Cardiac muscle cell (in vitro differentiated cells and primary cell): Measurements from ENCODE around the gene LYRM7. TPM values are rescaled to one million over a fixed set of nuclear protein-coding genes. Genes with fewer than 3 reads are reported as not detected.
"Not testable (repeated sequence)": the region's sequence is repeated elsewhere in the genome, so short reads cannot be mapped to it uniquely, and the experiment has no call there.

Experiments used
- DNase-seq, 2 donors: peaks; one replicate each; pipeline versions ENCODE4 v3.0.0 to v3.0.0-alpha.2; 2010 to 2017; ENCODE audit warnings: low read depth in 1 of 2, low spot score in 1 of 2
- H3K27ac ChIP-seq: fragments of 200-600 bp; sonication (generic); 2 replicates; pipeline ENCODE4 v1.5.1; 2016
- H3K27me3 ChIP-seq: fragments of 200-600 bp; sonication (generic); 2 replicates; pipeline ENCODE4 v1.6.0; 2016; ENCODE audit warnings: control low read depth
- H3K36me3 ChIP-seq: fragments of 200-600 bp; sonication (generic); 2 replicates; pipeline ENCODE4 v1.5.1; 2016; ENCODE audit warnings: control low read depth
- H3K4me1 ChIP-seq: fragments of 200-600 bp; sonication (generic); 2 replicates; pipeline ENCODE4 v1.8.1; 2017; ENCODE audit warnings: low read depth, mild to moderate bottlenecking, mixed run types
- H3K4me3 ChIP-seq: fragments of 200-600 bp; sonication (generic); 2 replicates; pipeline ENCODE4 v1.5.1; 2016; ENCODE audit warnings: mild to moderate bottlenecking
- H3K9me3 ChIP-seq: fragments of 200-600 bp; sonication (generic); 2 replicates; pipeline ENCODE4 v1.5.1; 2017; ENCODE audit warnings: low read depth, mild to moderate bottlenecking, control low read depth
- CTCF ChIP-seq: IDR thresholded peaks from 2 replicates; pipeline ENCODE4 v1.5.1; 2012; ENCODE audit warnings: low read depth, mild to moderate bottlenecking, low read length
- polyA plus RNA-seq: library from polyadenylated mRNA; unstranded; fragments of >200 nt; fragmentation: Nextera tagmentation; extraction: Ambion mirVana; gene quantifications from 2 replicates; pipeline ENCODE4 v1.2.1, GENCODE V29; 2016
- total RNA-seq: library from RNA; depleted of rRNA; stranded (reverse); fragments of >200 nt; gene quantifications from 2 replicates; pipeline ENCODE4 v1.2.3, GENCODE V29; 2016

LYRM7 gene
- total and polyA plus RNA-seq, 2 experiments from 2014 or later: 7.1 to 25.5 TPM

- Histone ChIP-seq H3K27me3 (no peaks in the 10 kb centered on the region), H3K27ac (no peak overlapping the region), H3K9me3 (no peaks in the 10 kb centered on the region), H3K4me1 (no peaks in the 10 kb centered on the region), H3K36me3 (peaks cover 12% of the 10 kb centered on the region), H3K4me3 (no peak overlapping the region)
- TF ChIP-seq CTCF: no peak
- no peak for DNase-seq
Measured at GRCh38 chr5:131186561-131187256, 16.0 kb downstream of the LYRM7 start.

- DNase-seq: peak; percentile 19 to 37
- TF ChIP-seq CTCF: no peak
Measured at GRCh38 chr5:131193106-131193505, 22.4 kb downstream of the LYRM7 start.

GRCh38 chr5:131193897-131194296 is 23.2 kb downstream of the LYRM7 start:
- H3K4me1 ChIP-seq, DNase-seq, H3K36me3 ChIP-seq, H3K4me3 ChIP-seq, H3K9me3 ChIP-seq, H3K27me3 ChIP-seq, H3K27ac ChIP-seq: not testable (repeated sequence)

More at GRCh38 chr5:131193106-131193505, 22.4 kb downstream of the LYRM7 start:
- Histone ChIP-seq H3K27ac (peak overlapping the region; percentile 44), H3K9me3 (no peaks in the 10 kb centered on the region), H3K4me3 (no peak overlapping the region), H3K4me1 (no peaks in the 10 kb centered on the region), H3K36me3 (peaks cover 2% of the 10 kb centered on the region), H3K27me3 (no peaks in the 10 kb centered on the region)

- Histone ChIP-seq H3K27ac (no peak overlapping the region), H3K4me3 (no peak overlapping the region), H3K36me3 (peaks cover 4% of the 10 kb centered on the region), H3K27me3 (no peaks in the 10 kb centered on the region), H3K4me1 (no peaks in the 10 kb centered on the region), H3K9me3 (no peaks in the 10 kb centered on the region)
- no peak for DNase-seq
- no peak for TF ChIP-seq CTCF
Measured at GRCh38 chr5:131194725-131195124, 24.0 kb downstream of the LYRM7 start.

- peaks cover 13% of the 10 kb centered on the region for H3K36me3 ChIP-seq
- no peaks in the 10 kb centered on the region for H3K4me1 ChIP-seq
- H3K27me3 ChIP-seq: no peaks in the 10 kb centered on the region
- H3K4me3 ChIP-seq: no peak overlapping the region
- no peak overlapping the region for H3K27ac ChIP-seq
- no peak for DNase-seq
- TF ChIP-seq CTCF: no peak
- H3K9me3 ChIP-seq: no peaks in the 10 kb centered on the region
Measured at GRCh38 chr5:131195696-131196095, 25.0 kb downstream of the LYRM7 start.

GRCh38 chr5:131196331-131196730 is 25.6 kb downstream of the LYRM7 start:
- H3K9me3 ChIP-seq: no peaks in the 10 kb centered on the region
- no peak overlapping the region for H3K4me3 ChIP-seq
- DNase-seq: no peak
- peaks cover 13% of the 10 kb centered on the region for H3K36me3 ChIP-seq
- no peak for TF ChIP-seq CTCF
- H3K4me1 ChIP-seq: no peaks in the 10 kb centered on the region
- no peaks in the 10 kb centered on the region for H3K27me3 ChIP-seq
- H3K27ac ChIP-seq: no peak overlapping the region
